Testis (tissue), 3 donors: ENCODE data around the gene CDCA5. TPM values are rescaled to one million over a fixed set of nuclear protein-coding genes. Genes with fewer than 3 reads are reported as not detected.

ENCODE experiments used
- DNase-seq: peaks from one replicate; pipeline ENCODE4 v3.0.0-alpha.2; 2019
- H3K27ac ChIP-seq, 2 donors: fragments of 200-600 bp; sonication (generic); one replicate each; pipeline ENCODE4 v1.5.1; 2019
- H3K27me3 ChIP-seq: fragments of 200-600 bp; sonication (generic); one replicate; pipeline ENCODE4 v1.5.1; 2019
- H3K36me3 ChIP-seq: fragments of 200-600 bp; sonication (generic); one replicate; pipeline ENCODE4 v1.5.1; 2017; ENCODE audit warnings: low read depth; ENCODE audit errors: missing control alignments
- H3K4me1 ChIP-seq: fragments of 200-600 bp; sonication (generic); one replicate; pipeline ENCODE4 v1.5.1; 2019
- H3K4me3 ChIP-seq, 2 donors: fragments of 200-600 bp; sonication (generic); one replicate each; pipeline ENCODE4 v1.5.1; 2017 to 2019
- H3K9me3 ChIP-seq: fragments of 200-600 bp; sonication (generic); one replicate; pipeline ENCODE4 v1.5.1; 2017
- CTCF ChIP-seq, 3 experiments: fragments of 450-650 bp in 2 of 3; fragments of 200-600 bp in 1 of 3; sonication (generic) in 1 of 3; IDR thresholded peaks; one replicate each; pipeline ENCODE4 v1.5.1; 2016 to 2019; ENCODE audit warnings: antibody characterized with exemption in 3 of 3, mild to moderate bottlenecking in 2 of 3, moderate library complexity in 1 of 3
- POLR2A ChIP-seq: fragments of 450-650 bp; IDR thresholded peaks from one replicate; pipeline ENCODE4 v1.6.1; 2017; ENCODE audit warnings: antibody characterized with exemption, mild to moderate bottlenecking, moderate library complexity
- WGBS, 2 donors: methylation state at CpG; one replicate each; pipeline ENCODE4 v1.1.5; 2018; 5-methylcytosine and 5-hydroxymethylcytosine counted together
- intact Hi-C: fragments of 100-400 bp; cut with DNase I; formaldehyde crosslinking; loops from one replicate; pipeline ENCODE4 v1.15.1; 2023; ENCODE audit warnings: low total_unique reads
- polyA plus RNA-seq: library from polyadenylated mRNA; stranded (reverse); fragments of 350-450 nt; fragmentation: Illumina TruSeq; extraction: RNeasy Lipid Tissue Mini Kit (QIAGEN cat#74804); gene quantifications from one replicate; pipeline ENCODE4 v1.2.3, GENCODE V29; 2014; ENCODE audit warnings: low read depth, low replicate concordance; ENCODE audit not compliant: insufficient read depth
- total RNA-seq, 2 donors: library from RNA; depleted of rRNA; stranded (reverse); fragments of >200 nt; gene quantifications; one replicate each; pipeline ENCODE4 v1.2.3, GENCODE V29; 2016

Gene CDCA5
- total and polyA plus RNA-seq, 3 donors from 2014 or later = 28.5 to 93.3 (median 50.9) TPM

- Histone ChIP-seq H3K4me1 (peaks cover 24% of the 10 kb centered on the region), H3K9me3 (no peaks in the 10 kb centered on the region), H3K4me3 (no peak overlapping the region), H3K27me3 (no peaks in the 10 kb centered on the region), H3K27ac (no peak overlapping the region), H3K36me3 (no peaks in the 10 kb centered on the region)
- TF ChIP-seq POLR2A = no peak
- no peak for TF ChIP-seq CTCF (IDR thresholded peaks at IDR 0.05)
- WGBS, 2 donors = 80 to 89% methylated on average over 3 of the region's 3 CpGs
- DNase-seq = no peak
- intact Hi-C loops = no loop called here
Observed at GRCh38 chr11:65131417-65131776, 47.6 kb upstream of the CDCA5 start.

- Histone ChIP-seq H3K9me3 (no peaks in the 10 kb centered on the region), H3K27me3 (no peaks in the 10 kb centered on the region), H3K27ac (no peak overlapping the region), H3K4me3 (no peak overlapping the region), H3K4me1 (peaks cover 22% of the 10 kb centered on the region), H3K36me3 (no peaks in the 10 kb centered on the region)
- no peak for TF ChIP-seq CTCF (IDR thresholded peaks at IDR 0.05)
- TF ChIP-seq POLR2A = no peak
- WGBS, 2 donors = 82 to 93% methylated on average over 9 to 19 of the region's 19 CpGs
- intact Hi-C loops = no loop called here
- DNase-seq = no peak
Observed at GRCh38 chr11:65130631-65131416, 47.0 kb upstream of the CDCA5 start.

GRCh38 chr11:65129649-65130441, 46.0 kb upstream of the CDCA5 start:
- no peak overlapping the region for H3K27ac ChIP-seq
- H3K36me3 ChIP-seq = no peaks in the 10 kb centered on the region
- no peak overlapping the region for H3K4me3 ChIP-seq
- TF ChIP-seq CTCF (IDR thresholded peaks at IDR 0.05) (no peak), POLR2A (no peak)
- peaks cover 15% of the 10 kb centered on the region for H3K4me1 ChIP-seq
- no peak for DNase-seq
- H3K27me3 ChIP-seq = no peaks in the 10 kb centered on the region
- WGBS, 2 donors = 81 to 87% methylated on average over 10 to 13 of the region's 13 CpGs
- intact Hi-C loops = no loop called here
- H3K9me3 ChIP-seq = no peaks in the 10 kb centered on the region

- no peak for TF ChIP-seq CTCF (IDR thresholded peaks at IDR 0.05)
- TF ChIP-seq POLR2A = no peak
- Histone ChIP-seq H3K27ac (no peak overlapping the region), H3K4me1 (peaks cover 13% of the 10 kb centered on the region), H3K27me3 (no peaks in the 10 kb centered on the region), H3K36me3 (no peaks in the 10 kb centered on the region), H3K9me3 (no peaks in the 10 kb centered on the region), H3K4me3 (no peak overlapping the region)
- intact Hi-C loops = no loop called here
- no peak for DNase-seq
- 77 to 87% methylated on average over 14 to 15 of the region's 15 CpGs for WGBS, 2 donors
Observed at GRCh38 chr11:65128182-65129145, 44.6 kb upstream of the CDCA5 start.
